Activated naive CD4-positive, alpha-beta T cell (primary cell): ENCODE data around the gene QTRT2.

ENCODE experiments used
- DNase-seq, 4 experiments: peaks; one replicate each; lab custom pipeline; 2025; lab: John Stamatoyannopoulos, UW

Gene QTRT2

DNA sequence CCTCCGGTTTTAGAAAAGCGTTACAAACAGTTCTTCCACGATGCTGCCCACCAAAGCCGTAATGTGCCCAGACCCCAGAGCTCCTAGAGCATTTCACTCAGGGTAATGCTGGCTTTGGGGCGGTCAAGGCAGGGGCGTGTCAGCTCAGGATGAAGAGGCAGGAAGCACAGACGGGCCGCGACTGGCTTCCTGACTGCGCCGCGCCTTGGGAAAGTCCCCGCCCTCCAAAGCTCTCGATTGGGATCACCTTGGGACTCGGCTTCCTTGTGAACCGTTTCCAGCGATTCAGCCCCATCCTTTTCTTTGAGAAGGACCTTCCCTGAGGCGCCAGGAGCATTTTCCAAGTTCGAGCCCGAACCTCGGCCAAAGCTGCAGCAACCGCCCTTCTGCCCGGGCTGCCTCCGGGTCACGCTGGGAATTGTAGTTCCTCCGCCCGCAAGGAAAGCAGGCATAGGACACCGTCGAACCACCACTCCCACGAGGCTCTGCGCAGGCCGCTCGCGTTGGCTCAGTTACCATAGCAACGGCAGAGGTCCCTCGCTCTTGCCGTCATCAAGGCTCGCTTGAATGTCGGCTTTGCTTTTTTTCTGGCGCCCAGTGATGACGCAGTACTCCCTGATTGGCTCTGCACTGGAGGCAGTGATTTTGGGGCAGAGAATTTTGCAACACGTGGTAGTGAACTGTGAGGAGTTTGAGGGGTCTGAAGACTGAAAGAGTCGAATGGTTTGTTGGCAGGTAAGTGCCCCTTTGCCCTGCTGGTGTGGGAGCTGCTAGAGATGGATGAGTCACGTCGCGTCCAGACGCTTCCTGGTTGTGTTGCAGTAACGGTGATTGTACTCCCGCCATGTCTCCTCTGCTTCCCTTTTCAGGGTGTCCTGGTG, at the start of gene QTRT2, which contains the start of gene CCDC191:
Gene QTRT2, plus strand, starts transcription at position 608 of the 881 bp plus-strand sequence. CDS start 8,521 bp downstream, outside the sequence.
Gene CCDC191, minus strand, starts transcription at position 397 of the 881 bp plus-strand sequence. Its CDS starts 60 bp downstream, at position 337.
- peak; percentile 88 to 96 (median 90) for DNase-seq

DNA sequence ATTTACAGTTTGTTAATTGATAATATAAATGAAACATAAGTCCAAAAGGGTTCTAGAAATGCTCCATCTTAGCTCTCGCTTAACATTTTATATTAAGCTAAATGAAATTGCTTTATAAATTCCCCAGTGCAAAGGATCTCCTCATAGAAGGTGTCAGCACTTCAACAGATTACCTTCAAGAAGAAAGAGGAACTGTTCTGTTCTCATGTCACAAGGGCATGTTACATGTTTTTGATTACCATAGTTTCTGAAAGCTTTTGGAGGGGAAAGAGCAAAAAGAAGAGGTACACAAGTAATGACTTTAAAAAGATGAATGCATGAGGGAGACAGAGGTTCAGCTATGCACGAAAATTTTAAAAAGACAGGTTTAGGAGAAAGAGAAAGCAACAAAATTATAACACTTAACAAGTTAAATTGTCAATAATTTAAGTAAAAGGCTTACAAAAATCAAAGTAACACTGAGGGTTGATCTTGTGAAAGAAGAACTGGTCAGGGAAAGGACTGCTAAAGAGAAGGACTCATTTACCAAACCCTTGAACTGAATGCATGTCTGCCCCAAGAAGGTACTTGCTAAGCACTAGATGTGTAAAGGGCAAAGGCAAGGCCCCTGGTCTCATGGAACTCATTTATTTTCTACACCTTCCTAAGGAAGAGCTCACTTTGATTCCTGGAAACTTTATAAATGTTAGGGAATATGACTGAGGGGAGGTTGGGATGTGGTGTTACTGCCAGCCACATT, 45.3 kb upstream of the QTRT2 start:
- no peak for DNase-seq

DNA sequence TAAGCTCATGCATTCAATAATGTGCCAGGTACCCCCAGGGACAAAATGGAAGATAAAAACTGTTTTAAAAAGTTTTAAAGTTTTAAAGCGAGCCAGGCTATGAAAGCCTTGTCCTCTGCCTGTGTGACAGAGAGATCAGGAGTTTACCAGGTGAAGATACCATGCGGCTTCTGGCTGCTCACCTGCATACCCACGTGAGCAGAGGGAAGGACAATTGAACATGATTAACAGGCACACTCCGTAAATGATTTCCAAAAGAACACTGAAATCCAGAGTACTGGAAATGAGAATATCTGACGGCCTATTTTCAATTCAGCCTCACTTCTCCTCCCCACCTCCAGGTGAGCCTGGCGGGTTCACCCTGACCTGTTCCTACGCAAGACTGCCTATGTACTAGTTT, 42.3 kb upstream of the QTRT2 start:
- DNase-seq: no peak

DNA sequence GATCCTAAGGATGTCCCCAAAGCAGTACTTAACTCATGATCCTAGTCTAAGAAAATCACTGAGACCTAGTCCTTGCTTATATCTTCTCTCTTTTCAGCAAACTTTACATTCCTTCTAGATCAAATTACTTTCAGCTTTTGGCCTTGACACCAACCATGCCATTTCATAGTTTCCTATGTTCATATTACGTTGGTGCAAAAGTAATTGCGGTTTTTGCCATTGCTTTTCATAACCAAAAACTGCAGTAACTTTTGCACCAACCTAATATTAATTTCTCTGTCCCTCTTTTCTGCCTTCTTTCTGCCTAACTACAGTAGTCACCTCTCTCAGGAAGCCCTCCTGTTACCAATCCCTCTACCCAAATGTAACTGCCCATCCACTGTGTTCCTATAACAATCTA, 37.1 kb upstream of the QTRT2 start:
- DNase-seq: no peak

DNA sequence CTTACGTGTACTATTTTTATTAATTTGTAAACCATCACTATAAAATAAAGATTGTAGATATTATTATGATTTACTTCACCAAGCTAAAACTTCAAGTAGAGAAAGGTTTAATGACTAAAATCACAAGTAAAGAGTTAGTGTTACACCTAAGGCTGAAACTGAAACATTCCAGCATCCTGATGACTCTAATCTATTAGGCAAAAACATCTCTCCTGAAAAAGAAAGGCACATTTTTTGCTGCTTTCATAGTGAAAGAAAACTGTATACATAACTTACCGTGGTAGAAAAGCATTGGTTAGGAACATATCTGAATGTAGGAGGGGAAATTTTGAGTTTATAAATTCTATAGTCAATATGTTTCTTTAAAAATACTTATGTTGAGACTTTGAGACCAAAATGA, 35.6 kb upstream of the QTRT2 start:
- no peak for DNase-seq

DNA sequence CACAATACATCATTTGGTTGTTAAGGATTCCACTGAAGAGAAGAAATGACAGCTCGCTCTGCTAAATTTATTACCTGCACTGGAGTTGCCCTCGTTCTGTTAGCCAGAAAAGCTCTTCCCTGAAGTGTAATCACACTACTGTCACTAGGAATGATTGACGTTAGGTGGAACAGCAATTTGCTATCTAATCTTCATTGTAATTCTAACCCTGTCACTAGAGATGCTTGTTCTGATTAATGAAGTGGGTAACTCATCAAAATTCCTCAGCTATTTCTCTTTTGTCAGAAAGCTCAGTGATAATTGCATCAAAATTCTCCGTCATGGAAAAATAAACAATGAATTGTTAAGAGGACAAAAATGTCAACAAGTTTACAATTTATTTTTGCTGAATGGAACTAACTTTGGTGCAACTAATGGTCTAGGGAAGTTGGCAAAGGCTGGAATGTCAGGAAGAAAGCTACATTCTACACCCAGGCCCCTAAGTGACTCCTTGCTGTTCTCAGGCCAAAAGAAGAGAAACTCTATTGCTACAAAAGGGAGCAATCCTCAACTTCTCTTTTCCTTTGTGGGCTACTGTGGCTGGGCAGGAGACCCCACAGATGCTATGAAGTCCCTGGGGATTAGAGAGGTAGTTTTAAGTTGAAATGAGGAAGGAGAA, 34.3 kb upstream of the QTRT2 start:
- DNase-seq: no peak

DNA sequence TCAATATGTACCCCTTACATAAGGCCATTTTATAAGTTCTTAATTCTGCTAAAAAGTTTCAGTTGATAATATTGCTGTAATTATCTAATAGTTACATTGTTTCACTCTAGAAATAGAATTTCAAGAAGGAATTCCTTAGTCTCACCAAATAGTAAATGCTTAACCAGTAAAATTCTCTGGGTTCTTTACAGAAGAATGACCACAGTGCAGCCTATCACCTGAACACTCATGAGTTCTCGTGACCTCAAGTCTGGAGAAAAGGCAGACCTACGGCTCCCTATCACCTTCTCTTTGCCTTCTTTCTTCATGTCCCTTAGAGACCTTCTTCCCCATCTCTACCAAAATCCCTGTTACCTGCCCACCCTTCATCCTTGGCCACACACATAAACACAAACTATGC, 31.1 kb upstream of the QTRT2 start:
- DNase-seq: no peak

DNA sequence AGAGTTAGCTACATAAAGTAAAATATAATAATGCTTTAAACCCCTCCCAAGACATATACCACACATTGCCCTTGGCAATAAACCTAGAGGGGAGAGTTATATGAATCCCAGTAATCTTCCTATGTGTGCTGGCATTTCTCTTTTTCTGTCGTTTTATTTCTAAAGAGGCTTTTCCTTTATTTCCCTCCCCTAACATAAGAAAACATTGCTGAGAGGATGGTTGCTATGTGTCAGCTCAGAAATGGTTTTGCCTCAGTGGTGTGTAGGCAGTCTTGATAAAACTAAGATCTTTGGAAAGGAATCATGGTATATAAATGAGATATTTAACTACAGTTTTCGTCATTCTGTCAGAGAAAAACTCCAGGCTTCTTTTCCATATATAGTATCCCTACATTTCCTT, 30.2 kb upstream of the QTRT2 start:
- no peak for DNase-seq

DNA sequence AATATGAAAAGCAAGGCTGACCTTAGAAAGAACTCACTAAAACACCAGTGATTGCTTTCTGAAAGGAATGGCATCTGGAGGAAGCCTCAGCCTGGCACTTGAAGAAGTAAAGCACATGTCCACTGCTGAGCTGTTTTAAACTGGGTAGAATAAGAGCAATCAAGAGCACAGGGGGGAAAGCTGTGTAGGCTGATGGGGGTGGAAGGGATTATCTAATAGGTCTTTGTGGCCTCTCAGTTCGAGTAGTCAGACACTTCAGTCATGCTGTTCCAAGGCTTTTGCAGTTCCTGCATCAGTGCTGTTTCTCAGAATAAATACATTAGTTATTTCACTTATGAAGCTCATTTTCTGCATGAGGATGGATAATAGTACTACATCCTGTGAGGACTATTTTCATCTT, 22.8 kb upstream of the QTRT2 start:
- no peak for DNase-seq

DNA sequence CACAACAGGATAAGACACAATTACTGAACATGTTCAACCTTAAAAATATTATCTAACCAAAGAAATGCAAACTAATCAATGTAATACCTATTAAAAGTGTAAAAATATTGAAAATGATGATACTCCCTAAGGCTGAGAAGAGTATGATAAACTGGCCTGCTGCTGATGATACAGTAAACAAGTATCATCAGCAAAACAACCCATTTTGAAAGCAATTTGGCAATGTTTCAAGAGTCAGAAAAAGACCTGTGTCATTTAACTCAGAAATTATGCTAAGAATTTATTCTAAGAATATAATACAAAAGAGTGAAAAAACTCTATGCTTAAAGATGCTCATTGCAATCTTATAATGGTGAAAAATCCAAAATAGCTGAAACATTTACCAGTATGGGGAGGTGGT, 22.3 kb upstream of the QTRT2 start:
- DNase-seq: no peak

DNA sequence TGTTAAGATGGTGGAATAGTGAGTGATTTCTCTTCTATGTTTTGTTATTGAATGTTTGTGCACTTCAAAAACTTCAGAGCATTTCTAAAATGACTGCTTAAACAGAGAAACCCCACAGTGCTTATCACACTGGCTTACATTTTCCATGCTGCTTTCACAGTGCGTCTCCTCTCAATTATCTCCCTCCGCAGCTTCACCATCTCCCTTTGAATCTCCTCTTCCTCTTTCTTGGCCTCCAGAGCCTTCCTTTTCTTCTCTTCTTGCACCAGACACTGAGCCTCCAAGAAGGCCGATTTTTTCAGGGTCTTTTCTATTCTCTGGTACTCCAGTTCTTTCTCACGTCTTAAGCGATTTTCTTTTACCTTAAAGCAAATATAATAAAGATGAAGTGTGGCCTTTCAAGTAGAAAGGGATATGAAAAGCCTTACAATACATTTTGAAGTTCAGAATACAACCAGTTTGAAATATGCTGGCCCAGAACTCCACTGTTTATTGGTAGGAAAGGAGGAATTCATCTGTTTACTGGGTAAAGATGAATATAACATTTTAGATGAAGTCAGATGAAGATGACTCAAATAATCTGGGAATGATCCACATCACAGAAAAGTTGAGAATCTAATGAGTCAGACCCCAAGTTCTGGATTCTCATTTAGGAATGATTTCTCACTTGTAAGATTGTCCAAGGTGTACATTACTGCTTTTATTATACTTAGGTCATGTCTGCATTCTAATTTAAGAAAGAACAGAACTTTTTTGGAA, 21.6 kb upstream of the QTRT2 start:
- no peak for DNase-seq

DNA sequence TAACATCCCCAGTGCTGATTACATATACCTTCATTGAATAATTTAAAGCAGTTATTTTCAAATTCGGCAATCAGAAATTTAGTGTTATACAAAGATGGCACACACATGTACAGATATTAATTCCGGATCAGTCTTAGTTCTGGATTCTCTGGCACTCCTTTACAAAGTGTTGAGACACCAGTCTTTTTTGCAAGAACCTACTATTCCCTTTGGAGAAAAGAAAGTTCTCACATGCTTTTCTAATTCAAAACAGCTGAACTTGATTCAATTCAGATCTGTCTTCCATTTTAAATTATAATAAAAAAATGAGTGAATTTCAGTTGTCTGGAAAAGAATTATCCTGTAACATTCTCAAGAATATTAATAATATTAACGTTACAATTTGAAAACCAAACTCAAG, 20.6 kb upstream of the QTRT2 start:
- no peak for DNase-seq

DNA sequence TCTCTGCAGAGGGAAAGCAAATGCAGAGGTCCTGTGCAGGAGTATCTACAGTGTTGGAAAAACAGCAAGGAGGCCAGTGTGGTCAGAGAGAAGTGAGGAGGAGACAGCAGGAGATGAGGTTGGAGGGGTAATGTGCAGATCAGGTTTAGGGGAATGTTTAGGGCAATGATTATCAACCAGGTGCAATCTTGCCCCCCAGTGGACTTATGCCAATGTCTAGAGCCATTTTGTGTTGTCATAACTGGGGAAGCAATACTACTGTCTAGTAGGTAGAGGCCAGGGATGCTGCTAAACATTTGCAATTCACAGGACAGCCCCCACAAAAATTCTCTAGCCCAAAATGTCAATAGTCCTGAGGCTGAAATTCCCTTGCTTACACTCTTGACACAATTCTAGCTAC, 13.3 kb upstream of the QTRT2 start:
- no peak for DNase-seq

DNA sequence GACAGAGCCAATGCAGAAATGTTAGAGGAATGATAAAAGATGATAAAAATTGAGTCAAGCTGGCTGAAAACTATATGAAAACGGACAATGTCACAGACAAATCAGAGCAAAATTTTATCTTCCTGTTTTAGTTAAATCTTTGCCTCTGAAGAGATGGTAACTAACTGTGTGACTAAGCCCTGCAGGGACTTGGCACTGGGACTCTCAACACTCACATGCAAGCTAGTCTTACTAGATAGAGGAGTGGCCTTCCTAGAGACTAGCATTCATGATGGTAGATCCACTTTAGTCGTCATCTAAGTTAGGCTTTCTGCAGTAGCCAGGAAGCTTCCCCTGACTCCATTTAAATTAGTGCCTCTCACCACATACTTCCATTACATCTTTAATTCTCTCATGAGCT, 4.3 kb upstream of the QTRT2 start:
- no peak for DNase-seq

DNA sequence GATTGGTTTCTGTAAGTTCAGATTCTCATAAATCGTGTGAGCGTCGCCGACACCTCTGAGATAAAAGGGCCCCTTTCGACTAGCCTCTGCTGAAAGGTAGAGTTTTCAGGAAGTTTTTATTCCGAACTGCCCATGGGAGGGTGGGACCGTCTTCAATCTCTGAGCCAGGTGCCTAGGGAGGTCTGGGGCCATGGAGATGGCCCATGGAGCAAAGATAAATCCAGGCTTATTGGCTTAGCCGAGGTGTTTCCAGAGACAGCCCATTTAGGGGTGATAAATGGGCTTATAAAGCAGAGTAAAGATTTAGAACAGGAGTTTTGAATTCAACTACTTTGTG, 442 bp downstream of the QTRT2 start:
- DNase-seq: no peak

DNA sequence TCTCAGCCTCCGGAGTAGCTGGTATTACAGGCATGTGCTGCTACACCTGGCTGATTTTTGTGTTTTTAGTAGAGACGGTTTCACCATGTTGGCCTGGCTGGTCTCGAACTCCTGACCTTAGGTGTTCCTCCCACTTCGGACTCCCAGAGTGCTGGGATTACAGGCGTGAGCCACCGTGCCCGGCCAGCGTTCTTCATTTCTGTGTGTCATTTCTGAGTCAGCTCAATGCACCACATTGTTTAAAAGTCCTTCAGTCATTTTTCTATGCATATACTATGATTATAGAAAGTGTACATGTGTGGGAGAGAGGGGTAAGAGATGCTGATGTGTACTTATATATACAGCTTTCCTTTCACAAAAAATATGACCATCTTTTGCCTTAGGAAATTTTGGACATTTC, 2.1 kb downstream of the QTRT2 start:
- no peak for DNase-seq

DNA sequence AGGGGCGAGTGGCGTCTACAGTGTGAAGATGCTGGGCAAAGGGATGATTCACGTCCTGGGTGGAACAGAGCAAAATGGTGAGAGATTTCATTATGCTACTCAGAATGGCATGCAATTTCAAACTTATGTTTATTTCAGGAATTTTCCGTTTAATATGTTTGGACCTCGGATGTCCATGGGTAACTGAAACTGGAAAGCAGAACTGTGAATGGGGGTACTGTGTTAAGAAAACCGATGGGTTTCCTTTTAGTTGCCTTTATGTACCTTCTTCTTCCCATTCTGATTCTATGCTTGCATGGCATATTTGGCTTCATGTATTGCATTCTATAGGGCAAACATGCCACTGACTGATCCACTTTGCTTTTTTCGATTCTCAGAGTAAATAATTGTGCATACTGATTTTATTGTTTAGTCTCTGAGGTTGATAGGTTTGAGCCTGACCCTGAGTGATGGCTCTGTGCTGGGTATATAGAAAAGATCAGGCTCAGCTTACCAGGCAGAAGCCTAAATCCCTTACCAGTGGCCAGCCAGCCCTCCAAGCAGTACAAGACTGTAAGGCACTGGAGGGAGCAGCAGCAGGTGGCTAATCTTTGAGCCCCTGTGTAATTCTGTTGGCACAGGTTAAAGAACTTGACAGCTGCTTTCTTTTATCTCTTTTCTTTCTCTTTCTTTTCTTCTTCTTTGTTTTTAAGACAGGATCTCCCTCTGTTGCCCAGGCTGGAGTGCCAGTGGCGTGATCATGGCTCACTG, 4.5 kb downstream of the QTRT2 start:
- DNase-seq: no peak

DNA sequence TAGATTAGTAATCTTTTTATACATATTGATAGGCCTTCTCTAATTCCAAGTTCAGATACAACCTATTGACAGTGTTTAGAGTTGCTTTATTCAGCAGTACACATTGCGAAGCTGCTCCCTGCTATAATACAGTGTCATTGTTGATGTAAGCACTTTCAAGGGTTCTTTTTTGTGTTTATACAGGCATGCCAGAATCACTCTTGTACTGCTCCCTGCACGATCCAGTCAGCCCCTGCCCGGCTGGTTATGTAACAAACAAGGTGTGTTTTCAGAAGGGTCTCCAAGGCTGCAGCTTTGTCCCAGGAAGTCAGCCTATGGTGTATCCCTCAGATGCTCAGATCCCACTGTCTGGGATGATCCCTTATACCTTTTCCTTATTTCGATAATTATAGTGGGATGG, 11.3 kb downstream of the QTRT2 start:
- DNase-seq: no peak

DNA sequence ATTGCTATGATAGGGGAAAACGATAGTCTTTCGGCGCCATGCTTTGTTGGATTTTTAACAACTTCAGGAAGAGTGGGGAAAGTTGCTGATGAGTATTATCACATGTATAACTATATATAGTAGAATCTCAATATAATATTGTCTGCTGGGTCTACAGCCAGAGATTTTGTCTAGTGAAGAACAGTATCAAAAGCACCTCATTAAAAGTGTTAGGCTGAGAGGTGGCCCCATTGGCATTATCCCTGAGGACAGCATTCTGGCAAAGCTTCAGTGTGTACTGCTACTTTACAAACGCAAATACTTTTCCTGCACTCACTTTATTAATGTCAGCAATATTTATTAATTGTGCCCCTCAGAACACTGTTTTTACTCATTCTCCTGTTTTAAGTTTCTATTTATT, 11.8 kb downstream of the QTRT2 start:
- no peak for DNase-seq

DNA sequence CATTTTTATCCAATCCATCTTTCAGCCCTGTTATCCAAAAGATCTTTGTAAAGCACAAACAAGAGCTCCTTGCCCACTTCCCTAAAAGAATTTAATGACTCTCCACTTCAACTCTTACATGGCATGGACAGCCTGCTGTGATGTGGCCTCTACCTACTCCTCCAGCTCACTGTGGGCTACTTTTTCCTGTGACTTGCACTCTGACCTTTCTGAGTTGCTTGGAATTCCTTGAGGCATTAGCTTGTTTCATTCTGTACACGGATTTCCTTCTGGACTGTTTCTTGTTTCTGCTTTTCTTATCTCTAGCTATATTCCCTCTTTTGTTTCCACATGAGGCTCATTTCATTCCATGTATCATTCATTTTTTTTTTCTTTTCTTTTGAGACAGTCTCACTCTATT, 15.2 kb downstream of the QTRT2 start:
- no peak for DNase-seq

DNA sequence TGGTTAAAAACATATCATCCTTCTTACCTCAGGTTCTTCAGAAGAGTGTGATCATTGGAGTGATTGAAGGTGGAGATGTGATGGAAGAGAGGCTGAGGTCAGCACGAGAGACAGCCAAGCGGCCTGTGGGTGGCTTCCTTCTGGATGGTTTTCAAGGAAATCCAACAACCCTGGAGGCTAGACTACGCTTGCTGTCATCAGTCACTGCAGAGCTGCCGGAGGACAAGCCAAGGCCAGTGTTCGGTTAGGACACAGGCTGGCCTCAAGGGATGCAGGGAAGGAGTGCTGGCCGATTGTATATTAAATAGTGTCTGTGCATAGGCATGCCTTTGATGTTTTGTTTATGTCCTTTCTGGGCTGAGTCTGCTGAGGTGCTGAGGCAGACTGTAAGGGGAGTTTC, 20.2 kb downstream of the QTRT2 start:
- DNase-seq: no peak
